ENCODE measurements around the gene COL18A1. TPM values are rescaled to one million over a fixed set of nuclear protein-coding genes. Genes with fewer than 3 reads are reported as not detected.

COL18A1 gene
- total and polyA plus RNA-seq, 9 of the 15 experiments (the other 6 are each of a cell fraction or from before 2014, with no cell fraction given): 0.14 to 16.4 (median 2.0) TPM

DNA sequence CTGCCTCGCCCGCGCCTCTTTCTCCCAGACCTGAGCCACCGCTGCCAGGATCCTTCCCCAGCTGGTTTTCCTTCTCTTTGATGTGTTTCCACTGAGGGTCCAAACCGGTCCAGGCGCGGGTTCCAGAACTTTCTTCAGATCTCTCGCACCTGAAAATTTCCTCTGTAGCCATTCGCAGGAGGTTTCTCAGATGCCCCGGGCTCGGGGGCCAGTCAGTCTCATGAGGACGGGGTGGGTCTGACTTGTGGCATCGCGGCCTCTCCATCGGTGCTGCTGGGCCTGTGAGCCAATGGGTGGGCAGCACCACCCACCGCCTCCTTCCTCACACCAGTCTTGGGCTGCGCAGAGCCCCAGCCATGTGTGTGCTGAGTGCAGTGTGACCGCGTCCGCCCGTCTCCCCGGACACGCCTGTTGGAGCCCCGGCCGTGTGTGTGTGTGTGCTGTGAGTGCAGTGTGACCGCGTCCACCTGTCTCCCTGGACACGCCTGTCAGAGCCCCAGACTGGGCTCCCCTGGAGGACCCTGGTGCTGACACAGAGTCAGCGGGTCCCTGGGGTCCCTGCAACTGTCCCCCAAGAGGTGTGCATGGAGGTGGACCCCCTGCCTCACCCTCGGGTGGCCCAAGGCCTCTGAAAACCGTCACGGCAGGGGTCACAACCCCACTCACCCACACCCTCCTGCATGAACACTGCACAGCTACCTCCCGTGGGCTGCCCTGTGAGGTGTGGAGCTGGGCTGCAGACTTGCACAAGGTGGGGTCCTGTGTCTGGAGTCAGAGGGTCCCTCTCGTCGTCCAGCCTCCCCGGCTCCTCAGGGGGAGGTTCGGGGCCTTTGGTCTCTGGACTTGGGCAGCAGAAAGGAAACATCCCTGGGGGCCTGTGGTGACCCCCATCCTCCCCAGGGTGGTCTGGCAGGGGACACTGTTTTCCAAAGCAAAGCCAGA is 20.2 kb downstream of the COL18A1 start:
- DNase-seq (ENCODE audit: extremely low read depth in 1 of 4, low spot score in 3 of 4) (no peak), ATAC-seq (no peak), FAIRE-seq (no peak)
- Histone ChIP-seq H3K27me3 (ENCODE audit: control insufficient read depth in 2 of 2, insufficient read depth in 2 of 2, low read length in 2 of 2) (no peaks in the 10 kb centered on the region; a peak in 2 of 5 replicates), H2AFZ (ENCODE audit: low read depth, low read length) (no peak overlapping the region), H3K9me3 (replicated peaks; ENCODE audit: control insufficient read depth, insufficient read depth, low read depth, low read length) (no peaks in the 10 kb centered on the region), H3K4me1 (replicated peaks in 1 of 2; ENCODE audit: control insufficient read depth in 2 of 2, insufficient read depth in 2 of 2, low read length in 2 of 2) (peaks cover 0 to 83% of the 10 kb centered on the region in 2 experiments; a peak in 3 of 5 replicates), H3K9ac (ENCODE audit: insufficient read depth in 1 of 2, low read depth in 2 of 2, low read length in 2 of 2) (no peak overlapping the region), H3K4me3 (no peak overlapping the region), H3K27ac (ENCODE audit: extremely low read depth, low read depth, low read length) (no peak overlapping the region), H3K79me2 (ENCODE audit: control insufficient read depth, insufficient read depth, low read length) (no peaks in the 10 kb centered on the region; the same call in 2 of the 3 replicates), H3K36me3 (ENCODE audit: control insufficient read depth, insufficient read depth, low read length) (no peaks in the 10 kb centered on the region), H3K4me2 (ENCODE audit: insufficient read depth, low read length) (no peak overlapping the region), H4K20me1 (replicated peaks; ENCODE audit: control insufficient read depth, insufficient read depth, low read length) (peaks cover 62% of the 10 kb centered on the region; the same call in 1 of the 2 replicates), H3K9me1 (ENCODE audit: control insufficient read depth, insufficient read depth, low read length) (peaks cover 7% of the 10 kb centered on the region)
- no TSS peak for BruUV-seq (replicated peaks)
- POLR2A ChIA-PET: interaction anchor here (0.5 kb wide), 1 partner anchor 117 kb away, joined by 4 read pairs; the partner anchor contains the start of gene SLC19A1
- intact Hi-C loops (cut with micrococcal nuclease) (no loop called here), in situ Hi-C loops (cut with MboI) (no loop called here)
- CTCF ChIA-PET (ENCODE audit: low intra/inter-chr PET ratio): no interaction called here
- 54% methylated on average over 35 of the region's 37 CpGs for WGBS (ENCODE audit: insufficient coverage, low coverage, missing lambda C conversion rate)
- TF ChIP-seq, protein P1, sequence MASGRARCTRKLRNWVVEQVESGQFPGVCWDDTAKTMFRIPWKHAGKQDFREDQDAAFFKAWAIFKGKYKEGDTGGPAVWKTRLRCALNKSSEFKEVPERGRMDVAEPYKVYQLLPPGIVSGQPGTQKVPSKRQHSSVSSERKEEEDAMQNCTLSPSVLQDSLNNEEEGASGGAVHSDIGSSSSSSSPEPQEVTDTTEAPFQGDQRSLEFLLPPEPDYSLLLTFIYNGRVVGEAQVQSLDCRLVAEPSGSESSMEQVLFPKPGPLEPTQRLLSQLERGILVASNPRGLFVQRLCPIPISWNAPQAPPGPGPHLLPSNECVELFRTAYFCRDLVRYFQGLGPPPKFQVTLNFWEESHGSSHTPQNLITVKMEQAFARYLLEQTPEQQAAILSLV (tag; IDR thresholded peaks at IDR 0.05): no peak
- TF ChIP-seq TOE1 (IDR thresholded peaks at IDR 0.05; ENCODE audit: borderline replicate concordance): no peak
- no peak for TF ChIP-seq TOE1 (CRISPR knock-in tag; IDR thresholded peaks at IDR 0.05; ENCODE audit: borderline replicate concordance, low read depth)
- TF ChIP-seq ZNF174 (CRISPR knock-in tag; IDR thresholded peaks at IDR 0.05): no peak
